Hepatocyte (in vitro differentiated cells): ENCODE data around the gene CACNB4.

Source experiments
- EZH2 ChIP-seq: fragments of 200-600 bp; sonication (generic); IDR thresholded peaks from 2 replicates; pipeline ENCODE4 v1.6.1; 2016; ENCODE audit warnings: antibody characterized with exemption, mild to moderate bottlenecking, borderline replicate concordance
- EZH2phosphoT487 ChIP-seq: fragments of 200-600 bp; sonication (generic); IDR thresholded peaks from one replicate; pipeline ENCODE4 v1.6.1; 2018; ENCODE audit warnings: antibody characterized with exemption, mild to moderate bottlenecking, low read depth, moderate library complexity; ENCODE audit not compliant: unreplicated experiment, severe bottlenecking
- TF ChIP-seq, protein P1 (sequence below): fragments of 200-600 bp; sonication (generic); IDR thresholded peaks from 2 replicates; pipeline ENCODE4 v1.5.1; 2016; ENCODE audit warnings: antibody characterized with exemption, mild to moderate bottlenecking; ENCODE audit not compliant: poor library complexity

DNA sequence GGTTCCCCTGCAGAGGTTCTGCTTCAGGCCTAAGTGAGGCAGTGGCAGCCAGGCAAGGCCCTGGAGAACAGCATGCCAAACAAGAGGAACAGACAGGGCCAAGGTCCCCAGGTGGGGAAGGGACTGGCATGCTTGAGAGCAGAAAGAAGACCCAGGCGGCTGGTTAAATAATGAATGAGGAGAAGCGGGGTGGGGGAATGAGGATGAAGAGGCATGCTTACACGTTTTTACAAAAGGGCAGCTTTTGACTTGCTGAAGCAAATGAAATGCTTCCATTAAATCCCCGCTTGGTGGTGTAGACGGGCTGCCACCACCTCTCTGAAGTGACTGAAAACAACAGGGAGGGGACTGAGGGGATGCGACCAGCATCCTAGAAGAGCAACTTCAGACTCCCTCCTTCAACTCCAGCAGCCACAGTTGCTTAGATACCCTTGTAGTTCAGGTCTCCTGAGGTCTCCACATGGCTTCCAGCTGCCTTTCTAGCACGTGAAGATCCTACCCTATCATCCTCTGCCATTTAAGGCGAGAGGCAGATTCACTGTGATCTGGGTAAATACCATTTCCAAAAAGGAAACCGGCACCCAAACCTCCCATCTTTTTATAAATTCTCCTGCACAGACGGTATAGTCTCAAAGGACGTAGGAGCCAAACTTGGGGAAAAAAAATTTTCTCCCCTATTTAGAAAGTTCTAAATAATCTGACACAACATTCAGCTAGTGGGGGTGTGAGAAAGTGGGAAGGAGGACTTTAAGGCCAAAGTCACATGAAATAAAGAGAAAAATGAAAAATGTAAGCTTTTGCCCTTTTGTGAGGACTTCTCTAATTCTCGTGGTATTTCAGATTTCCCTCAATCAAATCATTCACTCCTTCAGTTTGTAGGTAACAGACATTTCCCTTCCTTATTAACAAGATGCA, 65.6 kb downstream of the CACNB4 start:
- TF ChIP-seq EZH2phosphoT487: no peak
- TF ChIP-seq, protein P1, sequence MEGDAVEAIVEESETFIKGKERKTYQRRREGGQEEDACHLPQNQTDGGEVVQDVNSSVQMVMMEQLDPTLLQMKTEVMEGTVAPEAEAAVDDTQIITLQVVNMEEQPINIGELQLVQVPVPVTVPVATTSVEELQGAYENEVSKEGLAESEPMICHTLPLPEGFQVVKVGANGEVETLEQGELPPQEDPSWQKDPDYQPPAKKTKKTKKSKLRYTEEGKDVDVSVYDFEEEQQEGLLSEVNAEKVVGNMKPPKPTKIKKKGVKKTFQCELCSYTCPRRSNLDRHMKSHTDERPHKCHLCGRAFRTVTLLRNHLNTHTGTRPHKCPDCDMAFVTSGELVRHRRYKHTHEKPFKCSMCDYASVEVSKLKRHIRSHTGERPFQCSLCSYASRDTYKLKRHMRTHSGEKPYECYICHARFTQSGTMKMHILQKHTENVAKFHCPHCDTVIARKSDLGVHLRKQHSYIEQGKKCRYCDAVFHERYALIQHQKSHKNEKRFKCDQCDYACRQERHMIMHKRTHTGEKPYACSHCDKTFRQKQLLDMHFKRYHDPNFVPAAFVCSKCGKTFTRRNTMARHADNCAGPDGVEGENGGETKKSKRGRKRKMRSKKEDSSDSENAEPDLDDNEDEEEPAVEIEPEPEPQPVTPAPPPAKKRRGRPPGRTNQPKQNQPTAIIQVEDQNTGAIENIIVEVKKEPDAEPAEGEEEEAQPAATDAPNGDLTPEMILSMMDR: no peak
- no peak for TF ChIP-seq EZH2
